Neural progenitor cell (in vitro differentiated cells): Measurements from ENCODE around the gene SDCCAG8. TPM values are rescaled to one million over a fixed set of nuclear protein-coding genes. Genes with fewer than 3 reads are reported as not detected.

Experiments
- DNase-seq: peaks from one replicate; pipeline ENCODE4 v3.0.0-alpha.2; 2016; ENCODE audit warnings: low spot score
- H2AFZ ChIP-seq: fragments of 200-600 bp; sonication (generic); replicated peaks from 2 replicates; pipeline ENCODE4 v1.6.1; 2016; ENCODE audit warnings: antibody characterized with exemption
- H3F3A ChIP-seq: fragments of 200-600 bp; sonication (generic); 2 replicates; pipeline ENCODE4 v1.6.1; 2016; ENCODE audit warnings: antibody characterized with exemption, low read depth
- H3K27ac ChIP-seq: fragments of 200-600 bp; sonication (generic); 2 replicates; pipeline ENCODE4 v1.5.1; 2016; ENCODE audit warnings: mild to moderate bottlenecking
- H3K27me3 ChIP-seq: fragments of 200-600 bp; sonication (generic); 2 replicates; pipeline ENCODE4 v1.6.1; 2016; ENCODE audit warnings: mild to moderate bottlenecking, moderate library complexity
- H3K36me3 ChIP-seq: fragments of 200-600 bp; sonication (generic); 2 replicates; pipeline ENCODE4 v1.5.1; 2016
- H3K4me1 ChIP-seq: fragments of 200-600 bp; sonication (generic); 2 replicates; pipeline ENCODE4 v1.6.1; 2016; ENCODE audit warnings: mixed run types
- H3K4me2 ChIP-seq: fragments of 200-600 bp; sonication (generic); 2 replicates; pipeline ENCODE4 v1.6.1; 2016
- H3K4me3 ChIP-seq: fragments of 200-600 bp; sonication (generic); 2 replicates; pipeline ENCODE4 v1.5.1; 2016
- H3K79me2 ChIP-seq: fragments of 200-600 bp; sonication (generic); 2 replicates; pipeline ENCODE4 v1.6.1; 2016; ENCODE audit warnings: low read depth
- H3K9ac ChIP-seq: fragments of 200-600 bp; sonication (generic); 2 replicates; pipeline ENCODE4 v1.6.1; 2016
- H3K9me3 ChIP-seq: fragments of 200-600 bp; sonication (generic); 2 replicates; pipeline ENCODE4 v1.5.1; 2016; ENCODE audit warnings: low read depth
- H4K20me1 ChIP-seq: fragments of 200-600 bp; sonication (generic); 2 replicates; pipeline ENCODE4 v1.6.1; 2016; ENCODE audit warnings: low read depth
- H3K27ac Mint-ChIP-seq: 3 replicates; pipeline ENCODE4 v1.8.0; 2021; ENCODE audit warnings: mixed read lengths
- H3K27me3 Mint-ChIP-seq: 2 replicates; pipeline ENCODE4 v1.8.0; 2022; ENCODE audit warnings: low read depth, mild to moderate bottlenecking, inconsistent platforms, moderate library complexity, mixed read lengths; ENCODE audit not compliant: insufficient read depth
- H3K36me3 Mint-ChIP-seq: 3 replicates; pipeline ENCODE4 v1.8.0; 2021; ENCODE audit warnings: mixed read lengths
- H3K4me1 Mint-ChIP-seq: 3 replicates; pipeline ENCODE4 v1.8.0; 2021; ENCODE audit warnings: mixed read lengths
- H3K4me3 Mint-ChIP-seq: 3 replicates; pipeline ENCODE4 v1.8.0; 2021; ENCODE audit warnings: mild to moderate bottlenecking, moderate library complexity, mixed read lengths
- H3K9me3 Mint-ChIP-seq: 3 replicates; pipeline ENCODE4 v1.8.0; 2020; ENCODE audit warnings: mixed read lengths
- EZH2 ChIP-seq: fragments of 200-600 bp; sonication (generic); IDR thresholded peaks from 2 replicates; pipeline ENCODE4 v1.6.1; 2017; ENCODE audit warnings: antibody characterized with exemption, mild to moderate bottlenecking, moderate library complexity
- EZH2phosphoT487 ChIP-seq: fragments of 200-600 bp; sonication (generic); IDR thresholded peaks from 2 replicates; pipeline ENCODE4 v1.6.1; 2017; ENCODE audit warnings: antibody characterized with exemption
- total RNA-seq: library from RNA; depleted of rRNA; stranded (reverse); fragments of >200 nt; gene quantifications from 2 replicates; pipeline ENCODE4 v1.2.3, GENCODE V29; 2015; ENCODE audit warnings: low replicate concordance
- TF ChIP-seq, protein P1 (sequence below): fragments of 200-600 bp; sonication (generic); IDR thresholded peaks from 2 replicates; pipeline ENCODE4 v1.5.1; 2017; ENCODE audit warnings: antibody characterized with exemption, mild to moderate bottlenecking

The SDCCAG8 gene
- total RNA-seq, 1 donor from 2014 or later: 30.3 TPM

DNA sequence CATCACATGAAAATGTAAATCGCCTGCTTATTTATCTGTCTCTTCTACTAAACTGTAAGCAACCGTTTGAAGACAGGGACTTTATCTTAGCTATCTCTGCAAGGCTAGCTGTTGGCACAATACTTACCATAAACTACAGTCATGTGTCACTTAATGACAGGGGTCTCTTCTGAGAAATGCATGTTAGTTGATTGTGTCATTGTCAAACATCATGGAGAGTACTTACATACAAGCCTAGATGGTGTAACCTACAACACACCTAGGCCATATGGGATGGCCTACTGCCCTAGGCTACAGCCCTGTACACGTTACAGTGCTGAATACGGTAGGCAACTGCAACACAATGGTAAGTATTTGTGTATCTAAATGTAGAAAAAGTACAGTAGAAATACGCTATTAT, 267.9 kb downstream of the SDCCAG8 start:
- no peak overlapping the region for H3K27ac ChIP-seq
- H3K36me3 Mint-ChIP-seq: peaks cover 5% of the 10 kb centered on the region
- peaks cover 4% of the 10 kb centered on the region for H3F3A ChIP-seq

DNA sequence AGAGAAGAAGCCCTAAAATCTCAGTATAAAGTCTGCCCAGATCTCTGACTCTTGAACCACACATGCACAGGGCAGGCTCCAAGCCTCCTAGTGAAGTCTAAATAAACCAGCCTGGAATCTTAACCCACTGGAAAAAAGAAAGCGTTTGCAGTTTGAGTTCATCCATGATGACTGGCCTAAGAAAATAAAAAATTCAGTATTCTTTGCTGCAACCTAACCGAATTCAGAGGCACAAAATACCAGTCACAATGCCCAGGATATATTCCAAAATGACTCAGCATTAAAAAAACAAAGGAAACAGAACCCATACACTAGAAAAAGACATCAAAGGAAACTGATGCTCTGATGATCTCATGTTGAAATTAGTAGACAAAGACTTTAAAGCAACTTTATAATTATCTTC, 269.2 kb downstream of the SDCCAG8 start:
- H3K4me2 ChIP-seq: no peak overlapping the region
- no peaks in the 10 kb centered on the region for H3K27me3 Mint-ChIP-seq
- no peak overlapping the region for H3K4me3 Mint-ChIP-seq
- peaks cover 4% of the 10 kb centered on the region for H3F3A ChIP-seq
- peaks cover 4% of the 10 kb centered on the region for H3K4me1 Mint-ChIP-seq
- DNase-seq: no peak
- no peaks in the 10 kb centered on the region for H3K36me3 ChIP-seq
- H3K4me1 ChIP-seq: no peaks in the 10 kb centered on the region
- peak overlapping the region; percentile 38 for H3K27ac Mint-ChIP-seq
- H3K27me3 ChIP-seq: no peaks in the 10 kb centered on the region
- no peaks in the 10 kb centered on the region for H3K9me3 ChIP-seq
- no peak overlapping the region for H2AFZ ChIP-seq
- H3K27ac ChIP-seq: no peak overlapping the region
- no peaks in the 10 kb centered on the region for H4K20me1 ChIP-seq
- peaks cover 4% of the 10 kb centered on the region for H3K36me3 Mint-ChIP-seq
- H3K4me3 ChIP-seq: no peak overlapping the region
- TF ChIP-seq EZH2 (no peak), EZH2phosphoT487 (no peak)
- TF ChIP-seq, protein P1, sequence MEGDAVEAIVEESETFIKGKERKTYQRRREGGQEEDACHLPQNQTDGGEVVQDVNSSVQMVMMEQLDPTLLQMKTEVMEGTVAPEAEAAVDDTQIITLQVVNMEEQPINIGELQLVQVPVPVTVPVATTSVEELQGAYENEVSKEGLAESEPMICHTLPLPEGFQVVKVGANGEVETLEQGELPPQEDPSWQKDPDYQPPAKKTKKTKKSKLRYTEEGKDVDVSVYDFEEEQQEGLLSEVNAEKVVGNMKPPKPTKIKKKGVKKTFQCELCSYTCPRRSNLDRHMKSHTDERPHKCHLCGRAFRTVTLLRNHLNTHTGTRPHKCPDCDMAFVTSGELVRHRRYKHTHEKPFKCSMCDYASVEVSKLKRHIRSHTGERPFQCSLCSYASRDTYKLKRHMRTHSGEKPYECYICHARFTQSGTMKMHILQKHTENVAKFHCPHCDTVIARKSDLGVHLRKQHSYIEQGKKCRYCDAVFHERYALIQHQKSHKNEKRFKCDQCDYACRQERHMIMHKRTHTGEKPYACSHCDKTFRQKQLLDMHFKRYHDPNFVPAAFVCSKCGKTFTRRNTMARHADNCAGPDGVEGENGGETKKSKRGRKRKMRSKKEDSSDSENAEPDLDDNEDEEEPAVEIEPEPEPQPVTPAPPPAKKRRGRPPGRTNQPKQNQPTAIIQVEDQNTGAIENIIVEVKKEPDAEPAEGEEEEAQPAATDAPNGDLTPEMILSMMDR: no peak
- H3K79me2 ChIP-seq: no peaks in the 10 kb centered on the region
- peaks cover 2% of the 10 kb centered on the region for H3K9me3 Mint-ChIP-seq
- no peak overlapping the region for H3K9ac ChIP-seq

More for the DNA sequence above, 267.9 kb downstream of the SDCCAG8 start:
- peak overlapping the region; percentile 35 for H3K27ac Mint-ChIP-seq
- Histone ChIP-seq H2AFZ (no peak overlapping the region), H3K27me3 (no peaks in the 10 kb centered on the region), H3K4me3 (no peak overlapping the region), H4K20me1 (no peaks in the 10 kb centered on the region), H3K4me2 (no peak overlapping the region), H3K9me3 (no peaks in the 10 kb centered on the region), H3K4me1 (no peaks in the 10 kb centered on the region), H3K36me3 (no peaks in the 10 kb centered on the region), H3K9ac (no peak overlapping the region), H3K79me2 (no peaks in the 10 kb centered on the region)
- H3K9me3 Mint-ChIP-seq: peaks cover 2% of the 10 kb centered on the region
- H3K4me3 Mint-ChIP-seq: no peak overlapping the region
- no peak for DNase-seq
- no peaks in the 10 kb centered on the region for H3K27me3 Mint-ChIP-seq
- peaks cover 4% of the 10 kb centered on the region for H3K4me1 Mint-ChIP-seq
- TF ChIP-seq EZH2phosphoT487: no peak
- TF ChIP-seq, protein P1: no peak

DNA sequence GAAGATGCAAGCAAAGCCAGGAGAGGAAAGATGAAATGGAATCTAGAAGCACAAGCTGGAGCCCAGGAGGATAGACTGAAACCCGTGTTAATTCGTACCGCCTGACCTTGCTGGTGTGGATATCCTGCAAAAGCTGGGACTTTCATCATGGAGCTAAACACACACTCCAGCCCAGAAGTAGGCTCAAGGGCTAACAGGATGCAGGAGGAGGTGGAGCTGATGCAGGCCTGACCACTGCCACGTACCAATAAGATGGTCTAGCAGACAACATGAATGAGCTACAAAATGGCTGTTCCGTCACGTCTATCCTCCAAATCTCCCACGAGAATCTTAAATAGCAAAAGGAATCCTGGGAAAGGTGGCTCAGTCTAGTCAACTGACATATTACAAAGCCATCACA, 270.3 kb downstream of the SDCCAG8 start:
- DNase-seq: no peak
- TF ChIP-seq, protein P1: no peak

More for the DNA sequence above, 270.3 kb downstream of the SDCCAG8 start:
- Histone ChIP-seq H3K9me3 (no peaks in the 10 kb centered on the region), H4K20me1 (no peaks in the 10 kb centered on the region), H3K4me2 (no peak overlapping the region), H3K4me3 (no peak overlapping the region), H3K4me1 (no peaks in the 10 kb centered on the region), H3F3A (peaks cover 4% of the 10 kb centered on the region), H3K27me3 (no peaks in the 10 kb centered on the region), H2AFZ (no peak overlapping the region), H3K9ac (no peak overlapping the region), H3K79me2 (no peaks in the 10 kb centered on the region), H3K36me3 (no peaks in the 10 kb centered on the region), H3K27ac (no peak overlapping the region)
- H3K36me3 Mint-ChIP-seq: peaks cover 5% of the 10 kb centered on the region
- H3K27me3 Mint-ChIP-seq: no peaks in the 10 kb centered on the region
- H3K4me1 Mint-ChIP-seq: peaks cover 4% of the 10 kb centered on the region
- H3K4me3 Mint-ChIP-seq: no peak overlapping the region
- peaks cover 2% of the 10 kb centered on the region for H3K9me3 Mint-ChIP-seq
- H3K27ac Mint-ChIP-seq: no peak overlapping the region
